Stimulated activated CD4-positive, alpha-beta T cell treated with anti-CD3 and anti-CD28 coated beads, Interleukin-12 subunit alpha, Interleukin-12 subunit beta, amount 100 ng/mL, for 24 hours (primary cell): Measurements from ENCODE around the gene CDCP1.
"Not testable (repeated sequence)": the region's sequence is repeated elsewhere in the genome, so short reads cannot be mapped to it uniquely, and the experiment has no call there.

Source experiments
- DNase-seq, 2 experiments: peaks; one replicate each; pipeline ENCODE4 v3.0.0-alpha.2; 2020; ENCODE audit warnings: low read depth in 2 of 2

The CDCP1 gene

GRCh38 chr3:45084820-45085816 lies 61.1 kb downstream of the CDCP1 start:
- DNase-seq = no peak

- no peak for DNase-seq
Measured at GRCh38 chr3:45084361-45084760, 61.8 kb downstream of the CDCP1 start.

- no peak for DNase-seq
Measured at GRCh38 chr3:45083023-45083422, 63.2 kb downstream of the CDCP1 start.

- DNase-seq = no peak
Measured at GRCh38 chr3:45082142-45082538, 64.0 kb downstream of the CDCP1 start.

GRCh38 chr3:45081506-45082141 lies 64.6 kb downstream of the CDCP1 start:
- DNase-seq = no peak

- no peak for DNase-seq
Measured at GRCh38 chr3:45080824-45081223, 65.4 kb downstream of the CDCP1 start.

- DNase-seq = no peak
Measured at GRCh38 chr3:45079715-45080114, 66.5 kb downstream of the CDCP1 start.

GRCh38 chr3:45078910-45079522 lies 67.2 kb downstream of the CDCP1 start:
- DNase-seq = no peak

- DNase-seq = not testable (repeated sequence)
Measured at GRCh38 chr3:45078256-45078655, 67.9 kb downstream of the CDCP1 start.

GRCh38 chr3:45075821-45076625 lies 70.2 kb downstream of the CDCP1 start:
- DNase-seq = no peak

GRCh38 chr3:45071075-45071474 lies 75.1 kb downstream of the CDCP1 start:
- no peak for DNase-seq

- no peak for DNase-seq
Measured at GRCh38 chr3:45067941-45068340, 78.2 kb downstream of the CDCP1 start.

- DNase-seq = no peak
Measured at GRCh38 chr3:45067486-45067885, 78.7 kb downstream of the CDCP1 start.

GRCh38 chr3:45066109-45066801 lies 79.9 kb downstream of the CDCP1 start:
- no peak for DNase-seq

GRCh38 chr3:45065373-45065720 lies 80.8 kb downstream of the CDCP1 start:
- no peak for DNase-seq

- peak; percentile 40 to 59 for DNase-seq
Measured at GRCh38 chr3:45064512-45065372, 81.4 kb downstream of the CDCP1 start.

GRCh38 chr3:45062697-45063070 lies 83.5 kb downstream of the CDCP1 start:
- DNase-seq = no peak

- DNase-seq = no peak
Measured at GRCh38 chr3:45060165-45060892, 85.8 kb downstream of the CDCP1 start.

GRCh38 chr3:45059132-45059531 lies 87.0 kb downstream of the CDCP1 start:
- no peak for DNase-seq

GRCh38 chr3:45057557-45057956 lies 88.6 kb downstream of the CDCP1 start:
- DNase-seq = no peak
